ENCODE measurements around the gene HSF5. TPM values are rescaled to one million over a fixed set of nuclear protein-coding genes. Genes with fewer than 3 reads are reported as not detected.

Gene HSF5
- total RNA-seq, 6 experiments from 2014 or later: 0.06 to 0.18 (median 0.10) TPM; not detected in 1

- no peak for ATAC-seq
- DNase-seq: no peak
- WGBS (ENCODE audit: insufficient coverage, low coverage, low lambda C conversion rate, missing lambda C conversion rate): 36% methylated on average over 3 of the region's 3 CpGs
- Histone ChIP-seq H3K4me3 (peak overlapping the region in 1 of 3 donors; percentile 10), H3K9me3 (no peaks in the 10 kb centered on the region), H3K36me3 (no peaks in the 10 kb centered on the region), H3K27ac (peak overlapping the region in 2 of 3 donors; percentile 12 to 60), H3K27me3 (no peaks in the 10 kb centered on the region), H3K4me1 (peaks cover 0 to 39% (median 2%) of the 10 kb centered on the region in 4 donors)
- intact Hi-C loops (cut with DNase I): no loop called here
- TF ChIP-seq CTCF (IDR thresholded peaks at IDR 0.05) (no peak), POLR2A (IDR thresholded peaks at IDR 0.05) (no peak)
Observed at GRCh38 chr17:58528443-58528842, 40.2 kb upstream of the HSF5 start.

GRCh38 chr17:58527949-58528348 is 39.7 kb upstream of the HSF5 start:
- no peak for DNase-seq
- Histone ChIP-seq H3K4me3 (no peak overlapping the region), H3K36me3 (no peaks in the 10 kb centered on the region), H3K9me3 (no peaks in the 10 kb centered on the region), H3K27me3 (no peaks in the 10 kb centered on the region), H3K27ac (peak overlapping the region in 2 of 3 donors; percentile 7 to 60), H3K4me1 (peaks cover 0 to 37% (median 2%) of the 10 kb centered on the region in 4 donors)
- intact Hi-C loops (cut with DNase I): no loop called here
- no peak for TF ChIP-seq POLR2A (IDR thresholded peaks at IDR 0.05)
- TF ChIP-seq CTCF (IDR thresholded peaks at IDR 0.05): no peak
- WGBS (ENCODE audit: insufficient coverage, low coverage, low lambda C conversion rate, missing lambda C conversion rate): 80% methylated on average over 1 of the region's 3 CpGs
- ATAC-seq: peak in 1 of 4 donors; percentile 7

GRCh38 chr17:58527306-58527705 is 39.1 kb upstream of the HSF5 start:
- ATAC-seq: no peak
- H3K4me3 ChIP-seq: no peak overlapping the region
- TF ChIP-seq CTCF (IDR thresholded peaks at IDR 0.05): peak in 1 of 4 donors; percentile 5
- TF ChIP-seq POLR2A (IDR thresholded peaks at IDR 0.05): no peak
- no peak for DNase-seq
- H3K27ac ChIP-seq: peak overlapping the region in 2 of 3 donors; percentile 40 to 60
- intact Hi-C loops (cut with DNase I): no loop called here
- H3K36me3 ChIP-seq: peaks cover 0 to 4% (median 0%) of the 10 kb centered on the region in 4 donors
- H3K9me3 ChIP-seq: no peaks in the 10 kb centered on the region
- no CpG with 5 or more reads among the region's 2 CpGs for WGBS (ENCODE audit: insufficient coverage, low coverage, low lambda C conversion rate, missing lambda C conversion rate)
- peaks cover 0 to 31% (median under 1%) of the 10 kb centered on the region in 4 donors for H3K4me1 ChIP-seq
- H3K27me3 ChIP-seq: no peaks in the 10 kb centered on the region

- no peaks in the 10 kb centered on the region for H3K9me3 ChIP-seq
- TF ChIP-seq CTCF (IDR thresholded peaks at IDR 0.05) (no peak), POLR2A (IDR thresholded peaks at IDR 0.05) (no peak)
- H3K36me3 ChIP-seq: peaks cover 0 to 11% (median 0%) of the 10 kb centered on the region in 4 donors
- H3K4me3 ChIP-seq: peak overlapping the region in 1 of 3 donors; percentile 45
- no peaks in the 10 kb centered on the region for H3K27me3 ChIP-seq
- H3K4me1 ChIP-seq: peaks cover 0 to 38% (median 0%) of the 10 kb centered on the region in 4 donors
- peak; percentile 40 to 49 (median 42) for ATAC-seq
- intact Hi-C loops (cut with DNase I): no loop called here
- DNase-seq: no peak
- 27% methylated on average over 3 of the region's 3 CpGs for WGBS (ENCODE audit: insufficient coverage, low coverage, low lambda C conversion rate, missing lambda C conversion rate)
- peak overlapping the region; percentile 48 to 67 (median 50) for H3K27ac ChIP-seq
Observed at GRCh38 chr17:58525239-58525638, 37.0 kb upstream of the HSF5 start.
